Mesendoderm (in vitro differentiated cells): ENCODE measurements around the gene NPR3. TPM values are rescaled to one million over a fixed set of nuclear protein-coding genes. Genes with fewer than 3 reads are reported as not detected.

ENCODE experiments used
- DNase-seq: peaks from one replicate; pipeline ENCODE4 v3.0.0; 2013
- H2AK5ac ChIP-seq: 2 replicates; pipeline ENCODE4 v1.6.1; 2013; ENCODE audit warnings: low read length, inconsistent platforms
- H2BK120ac ChIP-seq: 2 replicates; pipeline ENCODE4 v1.6.1; 2013; ENCODE audit warnings: low read depth, mild to moderate bottlenecking, low read length, moderate library complexity, mixed read lengths
- H2BK15ac ChIP-seq: replicated peaks from 2 replicates; pipeline ENCODE4 v1.6.1; 2013; ENCODE audit warnings: low read depth, mild to moderate bottlenecking, moderate library complexity
- H2BK5ac ChIP-seq: 2 replicates; pipeline ENCODE4 v1.6.1; 2013; ENCODE audit warnings: low read length, inconsistent platforms
- H3K18ac ChIP-seq: 2 replicates; pipeline ENCODE4 v1.6.1; 2013; ENCODE audit warnings: mild to moderate bottlenecking, low read length, mixed read lengths
- H3K23ac ChIP-seq: one replicate; pipeline ENCODE4 v1.6.1; 2013; ENCODE audit warnings: low read length
- H3K27ac ChIP-seq: 2 replicates; pipeline ENCODE4 v1.5.1; 2013; ENCODE audit warnings: low read depth, mild to moderate bottlenecking, inconsistent platforms, low read length, moderate library complexity
- H3K27me3 ChIP-seq: 2 replicates; pipeline ENCODE4 v1.6.1; 2013; ENCODE audit warnings: low read length, control low read depth, mild to moderate bottlenecking, inconsistent platforms; ENCODE audit not compliant: insufficient read depth, poor library complexity
- H3K36me3 ChIP-seq: 2 replicates; pipeline ENCODE4 v1.6.1; 2013; ENCODE audit warnings: low read length, inconsistent platforms; ENCODE audit not compliant: control insufficient read depth, insufficient read depth
- H3K4ac ChIP-seq: one replicate; pipeline ENCODE4 v1.6.1; 2013; ENCODE audit warnings: low read depth, mild to moderate bottlenecking, low read length, moderate library complexity
- H3K4me1 ChIP-seq: 2 replicates; pipeline ENCODE4 v1.6.1; 2013; ENCODE audit warnings: low read depth, low read length, inconsistent platforms; ENCODE audit not compliant: control insufficient read depth
- H3K4me2 ChIP-seq: 2 replicates; pipeline ENCODE4 v1.6.1; 2013; ENCODE audit warnings: low read length
- H3K4me3 ChIP-seq: 2 replicates; pipeline ENCODE4 v1.5.1; 2013; ENCODE audit warnings: mild to moderate bottlenecking, low read length
- H3K56ac ChIP-seq: one replicate; pipeline ENCODE4 v1.6.1; 2013; ENCODE audit warnings: low read length
- H3K79me1 ChIP-seq: 2 replicates; pipeline ENCODE4 v1.6.1; 2013; ENCODE audit warnings: low read length, inconsistent platforms
- H3K79me2 ChIP-seq: 2 replicates; pipeline ENCODE4 v1.6.1; 2013; ENCODE audit warnings: mild to moderate bottlenecking, low read length; ENCODE audit not compliant: control insufficient read depth, insufficient read depth
- H3K9ac ChIP-seq: 2 replicates; pipeline ENCODE4 v1.6.1; 2013; ENCODE audit warnings: low read length, inconsistent platforms
- H4K5ac ChIP-seq: one replicate; pipeline ENCODE4 v1.6.1; 2013; ENCODE audit warnings: low read length
- H4K8ac ChIP-seq: one replicate; pipeline ENCODE4 v1.6.1; 2013; ENCODE audit warnings: low read depth, mild to moderate bottlenecking, control low read depth, low read length, moderate library complexity
- WGBS: extraction: QIAGEN DNeasy Blood & Tissue Kit; methylation state at CpG from one replicate; pipeline ENCODE4 v1.1.7; 2013; ENCODE audit warnings: low lambda C conversion rate, missing lambda C conversion rate; ENCODE audit not compliant: insufficient coverage; ENCODE audit errors: extremely low coverage; 5-methylcytosine and 5-hydroxymethylcytosine counted together
- polyA plus RNA-seq, 2 experiments: library from polyadenylated mRNA; stranded (reverse); fragments of 200-250 nt; gene quantifications; one replicate each; pipeline ENCODE4 v1.2.3, GENCODE V29; 2013

Gene NPR3, protein sequence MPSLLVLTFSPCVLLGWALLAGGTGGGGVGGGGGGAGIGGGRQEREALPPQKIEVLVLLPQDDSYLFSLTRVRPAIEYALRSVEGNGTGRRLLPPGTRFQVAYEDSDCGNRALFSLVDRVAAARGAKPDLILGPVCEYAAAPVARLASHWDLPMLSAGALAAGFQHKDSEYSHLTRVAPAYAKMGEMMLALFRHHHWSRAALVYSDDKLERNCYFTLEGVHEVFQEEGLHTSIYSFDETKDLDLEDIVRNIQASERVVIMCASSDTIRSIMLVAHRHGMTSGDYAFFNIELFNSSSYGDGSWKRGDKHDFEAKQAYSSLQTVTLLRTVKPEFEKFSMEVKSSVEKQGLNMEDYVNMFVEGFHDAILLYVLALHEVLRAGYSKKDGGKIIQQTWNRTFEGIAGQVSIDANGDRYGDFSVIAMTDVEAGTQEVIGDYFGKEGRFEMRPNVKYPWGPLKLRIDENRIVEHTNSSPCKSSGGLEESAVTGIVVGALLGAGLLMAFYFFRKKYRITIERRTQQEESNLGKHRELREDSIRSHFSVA
- polyA plus RNA-seq (2013, experiment 1 of 2), result 0.03 TPM
- polyA plus RNA-seq (2013, experiment 2 of 2), result 0.06 TPM

DNA sequence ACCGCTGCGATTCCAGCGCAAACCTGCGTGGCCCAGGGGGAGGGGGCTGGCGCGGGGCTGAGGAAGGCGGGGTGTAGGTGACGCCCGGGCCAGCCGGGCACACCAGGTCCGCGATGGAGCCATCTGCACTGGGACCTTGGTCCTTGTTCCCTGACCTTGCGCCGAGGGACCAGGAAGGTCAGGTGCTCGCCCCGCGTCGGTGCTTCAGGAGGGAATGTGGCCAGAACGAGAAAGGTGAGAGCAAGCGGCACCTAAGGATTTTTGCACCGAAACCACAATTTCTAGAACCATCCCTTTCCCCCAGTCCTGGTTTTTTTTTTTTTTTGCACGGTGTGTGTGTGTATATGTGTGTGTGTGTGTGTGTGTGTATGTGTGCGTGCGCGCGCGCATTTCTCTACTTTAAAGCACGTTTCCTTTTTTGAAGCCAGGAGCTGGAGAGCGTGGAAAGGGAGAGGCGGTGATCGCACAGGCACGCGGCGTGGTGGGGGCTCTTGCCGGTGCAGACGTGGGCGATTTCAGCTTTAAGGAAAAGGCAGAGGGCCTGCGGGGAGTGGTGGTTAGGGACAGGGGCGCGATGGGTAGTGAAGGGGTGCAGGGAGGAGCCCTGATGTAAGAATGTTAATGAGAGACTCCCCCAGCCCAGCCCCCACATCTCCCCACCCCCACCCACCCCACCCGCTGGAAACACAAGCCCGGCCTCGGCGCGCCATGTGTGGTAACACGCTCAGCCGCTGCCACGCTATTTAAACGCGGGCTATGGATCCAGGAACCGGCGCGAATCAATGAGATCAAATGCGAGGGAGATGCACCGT lies at the start of gene NPR3:
Gene NPR3, plus strand, starts transcription at position 772 of the 812 bp plus-strand sequence. CDS start 456 bp downstream, outside the sequence.
- WGBS, result no CpG with 5 or more reads among the region's 55 CpGs
- Histone ChIP-seq H3K18ac (no peak within 1 kb of the TSS), H3K27me3 (peaks cover 42% of the 10 kb centered on the region), H3K23ac (no peak within 1 kb of the TSS), H3K27ac (no peak within 1 kb of the TSS), H3K56ac (peak within 1 kb of the TSS; percentile 65), H3K4me2 (peak within 1 kb of the TSS; percentile 78), H3K79me1 (no peaks in the 10 kb centered on the region), H3K79me2 (no peaks in the 10 kb centered on the region), H2BK120ac (no peak within 1 kb of the TSS), H2AK5ac (no peak within 1 kb of the TSS), H3K9ac (peak within 1 kb of the TSS; percentile 26), H4K8ac (no peak within 1 kb of the TSS), H3K36me3 (no peaks in the 10 kb centered on the region), H4K5ac (no peak within 1 kb of the TSS), H2BK5ac (no peak within 1 kb of the TSS), H2BK15ac (no peak within 1 kb of the TSS), H3K4me1 (peaks cover 4% of the 10 kb centered on the region), H3K4ac (no peak within 1 kb of the TSS), H3K4me3 (peak within 1 kb of the TSS; percentile 26)
- DNase-seq, result peak; percentile 39

DNA sequence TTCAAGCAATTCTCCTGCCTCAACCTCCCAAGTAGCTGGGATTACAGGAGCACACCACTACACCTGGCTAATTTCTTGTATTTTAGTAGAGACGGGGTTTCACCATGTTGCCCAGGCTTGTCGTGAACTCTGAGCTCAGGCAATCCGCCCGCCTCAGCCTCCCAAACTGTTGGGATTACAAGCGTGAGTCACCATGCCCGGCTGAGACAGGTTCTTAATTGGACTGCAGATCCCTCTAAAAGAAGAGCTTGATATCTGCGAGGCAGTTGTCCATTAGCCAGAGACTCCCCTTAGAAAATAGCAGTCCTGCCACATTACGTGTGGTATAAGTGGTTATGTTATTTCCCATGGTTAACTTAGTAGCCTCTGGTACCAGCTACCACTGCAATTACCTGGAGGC lies 46.6 kb upstream of the NPR3 start:
- Histone ChIP-seq H4K5ac (no peak overlapping the region), H3K27me3 (no peaks in the 10 kb centered on the region), H3K9ac (no peak overlapping the region), H3K4me3 (no peak overlapping the region), H4K8ac (no peak overlapping the region), H3K4me2 (no peak overlapping the region), H3K18ac (no peak overlapping the region), H3K79me1 (no peaks in the 10 kb centered on the region), H3K56ac (no peak overlapping the region), H2BK5ac (no peak overlapping the region), H3K4me1 (no peaks in the 10 kb centered on the region), H3K36me3 (no peaks in the 10 kb centered on the region), H3K27ac (no peak overlapping the region), H2BK120ac (no peak overlapping the region), H3K79me2 (no peaks in the 10 kb centered on the region), H2AK5ac (no peak overlapping the region), H3K4ac (no peak overlapping the region), H2BK15ac (no peak overlapping the region), H3K23ac (no peak overlapping the region)
- DNase-seq, result no peak
- no CpG with 5 or more reads among the region's 8 CpGs for WGBS

GRCh38 chr5:32668552-32668951 lies 42.6 kb upstream of the NPR3 start:
- Histone ChIP-seq H3K4me2 (no peak overlapping the region), H2BK15ac (no peak overlapping the region), H3K4me1 (no peaks in the 10 kb centered on the region), H3K4me3 (no peak overlapping the region), H3K9ac (no peak overlapping the region), H3K36me3 (no peaks in the 10 kb centered on the region), H3K56ac (no peak overlapping the region), H3K27me3 (no peaks in the 10 kb centered on the region), H3K23ac (no peak overlapping the region), H2BK5ac (no peak overlapping the region), H3K27ac (no peak overlapping the region), H3K18ac (no peak overlapping the region), H3K4ac (no peak overlapping the region), H3K79me1 (no peaks in the 10 kb centered on the region), H3K79me2 (no peaks in the 10 kb centered on the region), H2BK120ac (no peak overlapping the region), H4K5ac (no peak overlapping the region), H4K8ac (no peak overlapping the region), H2AK5ac (no peak overlapping the region)
- DNase-seq, result no peak
- no CpG with 5 or more reads among the region's 11 CpGs for WGBS

- no peak overlapping the region for H3K56ac ChIP-seq
- WGBS, result no CpG with 5 or more reads among the region's 12 CpGs
Measured at GRCh38 chr5:32673272-32673671, 37.8 kb upstream of the NPR3 start.

GRCh38 chr5:32677023-32677422 lies 34.1 kb upstream of the NPR3 start:
- Histone ChIP-seq H3K79me1 (no peaks in the 10 kb centered on the region), H3K27ac (no peak overlapping the region), H3K79me2 (no peaks in the 10 kb centered on the region), H2BK5ac (no peak overlapping the region), H3K4me2 (no peak overlapping the region), H3K36me3 (no peaks in the 10 kb centered on the region), H2BK15ac (no peak overlapping the region), H3K18ac (no peak overlapping the region), H3K4me3 (no peak overlapping the region), H4K5ac (no peak overlapping the region), H3K23ac (no peak overlapping the region), H4K8ac (no peak overlapping the region), H3K27me3 (no peaks in the 10 kb centered on the region), H3K9ac (no peak overlapping the region), H2AK5ac (no peak overlapping the region), H3K4ac (no peak overlapping the region), H3K4me1 (no peaks in the 10 kb centered on the region), H3K56ac (no peak overlapping the region), H2BK120ac (no peak overlapping the region)
- no CpG with 5 or more reads among the region's 7 CpGs for WGBS
- DNase-seq, result no peak

More at GRCh38 chr5:32673272-32673671, 37.8 kb upstream of the NPR3 start:
- H3K4me2 ChIP-seq, result no peak overlapping the region
- no peak overlapping the region for H2AK5ac ChIP-seq
- no peak overlapping the region for H3K27ac ChIP-seq
- no peak overlapping the region for H3K4ac ChIP-seq
- no peak overlapping the region for H3K23ac ChIP-seq
- H3K79me2 ChIP-seq, result no peaks in the 10 kb centered on the region
- H3K4me3 ChIP-seq, result no peak overlapping the region
- no peak overlapping the region for H2BK5ac ChIP-seq
- no peak overlapping the region for H3K9ac ChIP-seq
- no peaks in the 10 kb centered on the region for H3K4me1 ChIP-seq
- H3K79me1 ChIP-seq, result no peaks in the 10 kb centered on the region
- H2BK120ac ChIP-seq, result no peak overlapping the region
- H3K36me3 ChIP-seq, result no peaks in the 10 kb centered on the region
- H3K18ac ChIP-seq, result no peak overlapping the region
- no peak overlapping the region for H4K5ac ChIP-seq
- H3K27me3 ChIP-seq, result no peaks in the 10 kb centered on the region
- no peak overlapping the region for H2BK15ac ChIP-seq
- no peak overlapping the region for H4K8ac ChIP-seq
- no peak for DNase-seq
